GM19035 (cell line): ENCODE results near the gene PFKFB4.
"Not testable (repeated sequence)": the region's sequence is repeated elsewhere in the genome, so short reads cannot be mapped to it uniquely, and the experiment has no call there.

Experiments used
- ATAC-seq: cut with Tn5 transposase; IDR thresholded peaks from one replicate; pipeline ENCODE4 v1.9.1; 2021; ENCODE audit not compliant: unreplicated experiment

PFKFB4 gene

GRCh38 chr3:48561045-48561736, 4.6 kb upstream of the PFKFB4 start:
- ATAC-seq, result no peak

- ATAC-seq, result no peak
These were observed 4.0 kb upstream of the PFKFB4 start for GRCh38 chr3:48560648-48561018.

- ATAC-seq, result no peak
These were observed 2.0 kb upstream of the PFKFB4 start for GRCh38 chr3:48558493-48559134.

- ATAC-seq, result no peak
These were observed 431 bp downstream of the PFKFB4 start for GRCh38 chr3:48555949-48556795.

GRCh38 chr3:48555231-48555948, 1.2 kb downstream of the PFKFB4 start:
- no peak for ATAC-seq

GRCh38 chr3:48553886-48554845, 2.4 kb downstream of the PFKFB4 start:
- no peak for ATAC-seq

- ATAC-seq, result no peak
These were observed 3.2 kb downstream of the PFKFB4 start for GRCh38 chr3:48553361-48553760.

- ATAC-seq, result no peak
These were observed 4.3 kb downstream of the PFKFB4 start for GRCh38 chr3:48552111-48552951.

- not testable (repeated sequence) for ATAC-seq
These were observed 5.0 kb downstream of the PFKFB4 start for GRCh38 chr3:48551651-48552050.

- no peak for ATAC-seq
These were observed 7.6 kb downstream of the PFKFB4 start for GRCh38 chr3:48548729-48549705.

GRCh38 chr3:48548126-48548525, 8.5 kb downstream of the PFKFB4 start:
- no peak for ATAC-seq

- no peak for ATAC-seq
These were observed 10.3 kb downstream of the PFKFB4 start for GRCh38 chr3:48546203-48546829.

- no peak for ATAC-seq
These were observed 12.5 kb downstream of the PFKFB4 start for GRCh38 chr3:48544141-48544540.

- ATAC-seq, result no peak
These were observed 13.2 kb downstream of the PFKFB4 start for GRCh38 chr3:48543271-48543866.

GRCh38 chr3:48538451-48538850, 18.2 kb downstream of the PFKFB4 start:
- ATAC-seq, result no peak

GRCh38 chr3:48536785-48537184, 19.8 kb downstream of the PFKFB4 start:
- ATAC-seq, result no peak

GRCh38 chr3:48536116-48536515, 20.5 kb downstream of the PFKFB4 start:
- no peak for ATAC-seq
